ENCODE measurements around the gene RNF181.

- TF ChIP-seq CTCF (IDR thresholded peaks at IDR 0.05) (no peak), POLR2A (IDR thresholded peaks at IDR 0.05) (no peak)
These were observed 737 bp upstream of the RNF181 start for GRCh38 chr2:85594715-85595300.

Measured in Peyer's patch (tissue), 4 donors.